K562 (cell line): Measurements from ENCODE around the gene ZFP62. TPM values are rescaled to one million over a fixed set of nuclear protein-coding genes. Genes with fewer than 3 reads are reported as not detected.
A peak's percentile ranks its signal among the peaks of the same experiment; 100 is the strongest.

ENCODE experiments used
- CAMTA2 ChIP-seq: fragments of 250-450 bp; sonication (Bioruptor Pico); conservative IDR thresholded peaks from 2 replicates; pipeline ENCODE4 v1.5.1; 2022
- CBFA2T3 ChIP-seq: fragments of 450-650 bp; IDR thresholded peaks from 2 replicates; pipeline ENCODE4 v1.6.1; 2017
- CHCHD3 ChIP-seq: fragments of 250-450 bp; sonication (Bioruptor Pico); IDR thresholded peaks from 2 replicates; pipeline ENCODE4 v2.1.2; 2022; ENCODE audit warnings: mild to moderate bottlenecking
- COPS2 ChIP-seq: fragments of 450-650 bp; conservative IDR thresholded peaks from 2 replicates; pipeline ENCODE4 v1.6.1; 2016; ENCODE audit warnings: mild to moderate bottlenecking, moderate library complexity
- ETV5 ChIP-seq: sonication (generic); formaldehyde crosslinking; IDR thresholded peaks from 2 replicates; pipeline ENCODE4 v1.4.0; 2020; ENCODE audit warnings: low read depth, mild to moderate bottlenecking, missing genetic modification reagents
- FIP1L1 ChIP-seq: fragments of 200-400 bp; formaldehyde crosslinking; IDR thresholded peaks from 2 replicates; pipeline ENCODE4 v1.6.1; 2018; ENCODE audit warnings: mild to moderate bottlenecking, low read depth, low read length; ENCODE audit not compliant: poor library complexity, severe bottlenecking
- HCFC1 ChIP-seq: IDR thresholded peaks from 2 replicates; pipeline ENCODE4 v1.6.1; 2012; ENCODE audit warnings: low read depth, low read length, improper control_type of control experiment
- HDGF ChIP-seq: fragments of 450-650 bp; IDR thresholded peaks from 2 replicates; pipeline ENCODE4 v1.6.1; 2016
- HMG20A ChIP-seq: fragments of 450-650 bp; formaldehyde crosslinking; conservative IDR thresholded peaks from 2 replicates; pipeline ENCODE4 v1.4.0; 2020; ENCODE audit warnings: mild to moderate bottlenecking, mixed read lengths
- LCOR ChIP-seq: sonication (generic); formaldehyde crosslinking; IDR thresholded peaks from 2 replicates; pipeline ENCODE4 v1.8.0; 2022; ENCODE audit warnings: mild to moderate bottlenecking, missing genetic modification reagents
- MTA3 ChIP-seq: fragments of 450-650 bp; formaldehyde crosslinking; IDR thresholded peaks from 2 replicates; pipeline ENCODE4 v1.6.1; 2017; ENCODE audit warnings: mild to moderate bottlenecking, borderline replicate concordance
- PHB ChIP-seq: fragments of 250-450 bp; sonication (Bioruptor Pico); IDR thresholded peaks from 2 replicates; pipeline ENCODE4 v1.5.0; 2021
- POLR3A ChIP-seq: IDR thresholded peaks from 2 replicates; pipeline ENCODE4 v1.6.1; 2011; ENCODE audit warnings: borderline replicate concordance, mild to moderate bottlenecking, moderate library complexity; ENCODE audit not compliant: insufficient read length, insufficient read depth; ENCODE audit errors: extremely low read depth
- PTTG1 ChIP-seq: fragments of 450-650 bp; IDR thresholded peaks from 2 replicates; pipeline ENCODE4 v1.6.1; 2016; ENCODE audit warnings: low read depth, mild to moderate bottlenecking, missing genetic modification characterization, missing compliant biosample characterization
- SLC30A9 ChIP-seq: fragments of 250-450 bp; sonication (Bioruptor Pico); IDR thresholded peaks from 2 replicates; pipeline ENCODE4 v1.8.0; 2022; ENCODE audit warnings: mild to moderate bottlenecking, moderate library complexity
- SRSF1 ChIP-seq: fragments of 200-400 bp; formaldehyde crosslinking; IDR thresholded peaks from 2 replicates; pipeline ENCODE4 v1.6.1; 2017; ENCODE audit warnings: mild to moderate bottlenecking, low read depth, low read length, moderate library complexity
- TCF3 ChIP-seq: sonication (generic); formaldehyde crosslinking; IDR thresholded peaks from 2 replicates; pipeline ENCODE4 v1.4.0; 2020; ENCODE audit warnings: mild to moderate bottlenecking, missing genetic modification reagents
- TCF7 ChIP-seq: sonication (generic); IDR thresholded peaks from 2 replicates; pipeline ENCODE4 v1.6.1; 2016; ENCODE audit warnings: antibody characterized with exemption, borderline replicate concordance
- TCFL5 ChIP-seq: fragments of 250-450 bp; sonication (Bioruptor Pico); conservative IDR thresholded peaks from 2 replicates; pipeline ENCODE4 v1.6.1; 2021; ENCODE audit warnings: mild to moderate bottlenecking, moderate library complexity, matching md5 sums
- ZFP36 ChIP-seq: fragments of 150-350 bp; IDR thresholded peaks from 2 replicates; pipeline ENCODE4 v1.6.1; 2018; ENCODE audit warnings: low read length, low read depth; ENCODE audit not compliant: partially characterized antibody
- ZNF41 ChIP-seq: fragments of 250-450 bp; sonication (Bioruptor Pico); conservative IDR thresholded peaks from 2 replicates; pipeline ENCODE4 v1.4.0; 2020; ENCODE audit warnings: mild to moderate bottlenecking
- ZNF551 ChIP-seq: fragments of 250-450 bp; sonication (Bioruptor Pico); IDR thresholded peaks from 2 replicates; pipeline ENCODE4 v1.5.0; 2021; ENCODE audit warnings: mild to moderate bottlenecking, moderate library complexity
- ZNF589 ChIP-seq: fragments of 200-800 bp; sonication (Bioruptor generic); IDR thresholded peaks from 2 replicates; pipeline ENCODE4 v1.6.1; 2016; ENCODE audit warnings: low read depth, missing genetic modification characterization, missing compliant biosample characterization
- polyA plus RNA-seq, 8 experiments: library from polyadenylated mRNA; depleted of rRNA in 4 of 8; stranded (reverse) in 5 of 8; unstranded in 3 of 8; fragments of >200 nt; fragmentation: Nextera tagmentation in 2 of 8; fragmentation: Illumina TruSeq in 1 of 8; extraction: Ambion mirVana in 2 of 8; extraction: Trizol in 1 of 8; gene quantifications; 2 replicates each; pipeline versions ENCODE4 v1.2.1 to v1.2.3, GENCODE V29; 2011 to 2014; ENCODE audit warnings: inconsistent platforms in 1 of 8, missing spikeins in 1 of 8
- total RNA-seq, 7 experiments: library from RNA; depleted of rRNA in 6 of 7; stranded (reverse); fragments of >200 nt in 6 of 7; fragmentation: Illumina TruSeq in 2 of 7; extraction: Trizol in 2 of 7; gene quantifications; 2 replicates each; pipeline versions ENCODE4 v1.2.1 to v1.2.3, GENCODE V29; 2011 to 2021; ENCODE audit warnings: low replicate concordance in 1 of 7
- TF ChIP-seq, protein P1 (sequence below): fragments of 450-650 bp; formaldehyde crosslinking; IDR thresholded peaks from 2 replicates; pipeline ENCODE4 v1.4.0; 2022; ENCODE audit warnings: mild to moderate bottlenecking, moderate library complexity
- TF ChIP-seq, protein P2 (sequence below): fragments of 250-450 bp; sonication (Bioruptor Pico); IDR thresholded peaks from 2 replicates; pipeline ENCODE4 v1.8.0; 2021; ENCODE audit warnings: borderline replicate concordance, mild to moderate bottlenecking, moderate library complexity; ENCODE audit not compliant: poor library complexity, severe bottlenecking
- TF ChIP-seq, protein P3 (sequence below): sonication (generic); IDR thresholded peaks from 2 replicates; pipeline ENCODE4 v1.6.1; 2016
- TF ChIP-seq, protein P4 (sequence below): fragments of 450-650 bp; IDR thresholded peaks from 2 replicates; pipeline ENCODE4 v1.6.1; 2017; ENCODE audit warnings: mild to moderate bottlenecking, moderate library complexity

The ZFP62 gene
- total and polyA plus RNA-seq, 9 of the 15 experiments (the other 6 are each of a cell fraction or from before 2014, with no cell fraction given): 12.2 to 37.5 (median 25.0) TPM

DNA sequence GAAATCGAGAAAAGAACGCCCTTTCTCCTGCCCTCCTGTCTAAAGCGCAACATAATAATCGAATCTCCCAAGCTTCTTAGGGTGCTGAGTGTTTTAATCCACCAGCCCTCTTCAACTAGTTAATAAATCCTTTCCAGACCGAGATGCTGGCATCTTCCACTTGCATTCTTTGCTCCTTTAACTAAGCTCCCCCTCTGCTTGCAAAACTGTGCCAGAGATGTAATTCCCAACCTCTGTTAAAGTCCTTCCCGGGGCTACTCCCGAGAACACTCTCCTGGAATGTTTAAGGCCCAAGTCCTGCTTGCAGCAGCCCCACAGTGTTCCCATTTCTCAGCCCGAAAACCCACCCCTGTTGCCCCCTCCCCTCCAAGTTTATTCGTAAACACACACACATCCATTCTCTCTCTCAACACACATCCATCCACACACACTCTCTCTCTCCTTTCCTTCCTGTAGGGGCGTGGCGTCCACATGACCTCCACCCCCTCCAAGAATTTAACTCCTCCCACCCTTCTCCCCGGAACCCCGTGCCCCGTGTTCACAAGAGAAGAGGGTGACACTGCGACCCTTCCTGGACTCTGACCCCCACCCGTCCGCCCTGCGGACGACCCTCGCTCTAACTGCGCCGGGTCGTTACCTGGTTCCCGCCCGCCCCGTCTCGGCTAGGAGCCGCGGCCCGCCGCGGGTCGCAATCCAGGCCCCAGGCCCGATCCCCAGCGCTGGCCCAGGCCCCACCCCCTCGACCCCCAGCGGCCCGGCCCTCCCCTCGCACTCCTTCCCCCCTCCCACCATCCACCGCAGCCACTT is 51.5 kb downstream of the ZFP62 start (continued):
- peak; percentile 40 for TF ChIP-seq HCFC1
- no peak; the same call in 1 of the 2 replicates for TF ChIP-seq ETV5 (CRISPR knock-in tag)
- no peak for TF ChIP-seq ZNF589 (CRISPR knock-in tag)
- no peak for TF ChIP-seq SRSF1
- TF ChIP-seq SLC30A9 (CRISPR knock-in tag): no peak
- TF ChIP-seq CHCHD3 (CRISPR knock-in tag): no peak
- no peak for TF ChIP-seq PTTG1
- TF ChIP-seq, protein P1, sequence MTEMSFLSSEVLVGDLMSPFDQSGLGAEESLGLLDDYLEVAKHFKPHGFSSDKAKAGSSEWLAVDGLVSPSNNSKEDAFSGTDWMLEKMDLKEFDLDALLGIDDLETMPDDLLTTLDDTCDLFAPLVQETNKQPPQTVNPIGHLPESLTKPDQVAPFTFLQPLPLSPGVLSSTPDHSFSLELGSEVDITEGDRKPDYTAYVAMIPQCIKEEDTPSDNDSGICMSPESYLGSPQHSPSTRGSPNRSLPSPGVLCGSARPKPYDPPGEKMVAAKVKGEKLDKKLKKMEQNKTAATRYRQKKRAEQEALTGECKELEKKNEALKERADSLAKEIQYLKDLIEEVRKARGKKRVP (CRISPR knock-in tag): no peak
- no peak for TF ChIP-seq FIP1L1
- TF ChIP-seq, protein P2, sequence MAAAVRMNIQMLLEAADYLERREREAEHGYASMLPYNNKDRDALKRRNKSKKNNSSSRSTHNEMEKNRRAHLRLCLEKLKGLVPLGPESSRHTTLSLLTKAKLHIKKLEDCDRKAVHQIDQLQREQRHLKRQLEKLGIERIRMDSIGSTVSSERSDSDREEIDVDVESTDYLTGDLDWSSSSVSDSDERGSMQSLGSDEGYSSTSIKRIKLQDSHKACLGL: no peak
- no peak for TF ChIP-seq ZFP36
- TF ChIP-seq ZNF41: no peak
- TF ChIP-seq CBFA2T3: no peak
- no peak for TF ChIP-seq TCF7
- TF ChIP-seq MTA3: no peak
- TF ChIP-seq POLR3A: no peak
- TF ChIP-seq HDGF: no peak; the same call in 1 of the 2 replicates
- TF ChIP-seq ZNF551: no peak
- TF ChIP-seq HMG20A: no peak
- TF ChIP-seq, protein P3, sequence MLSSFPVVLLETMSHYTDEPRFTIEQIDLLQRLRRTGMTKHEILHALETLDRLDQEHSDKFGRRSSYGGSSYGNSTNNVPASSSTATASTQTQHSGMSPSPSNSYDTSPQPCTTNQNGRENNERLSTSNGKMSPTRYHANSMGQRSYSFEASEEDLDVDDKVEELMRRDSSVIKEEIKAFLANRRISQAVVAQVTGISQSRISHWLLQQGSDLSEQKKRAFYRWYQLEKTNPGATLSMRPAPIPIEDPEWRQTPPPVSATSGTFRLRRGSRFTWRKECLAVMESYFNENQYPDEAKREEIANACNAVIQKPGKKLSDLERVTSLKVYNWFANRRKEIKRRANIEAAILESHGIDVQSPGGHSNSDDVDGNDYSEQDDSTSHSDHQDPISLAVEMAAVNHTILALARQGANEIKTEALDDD: no peak; the same call in 1 of the 2 replicates
- no peak for TF ChIP-seq TCF3
- no peak for TF ChIP-seq LCOR (CRISPR knock-in tag)
- no peak for TF ChIP-seq COPS2
- TF ChIP-seq CAMTA2: no peak
- TF ChIP-seq PHB (CRISPR knock-in tag): no peak
- TF ChIP-seq, protein P4, sequence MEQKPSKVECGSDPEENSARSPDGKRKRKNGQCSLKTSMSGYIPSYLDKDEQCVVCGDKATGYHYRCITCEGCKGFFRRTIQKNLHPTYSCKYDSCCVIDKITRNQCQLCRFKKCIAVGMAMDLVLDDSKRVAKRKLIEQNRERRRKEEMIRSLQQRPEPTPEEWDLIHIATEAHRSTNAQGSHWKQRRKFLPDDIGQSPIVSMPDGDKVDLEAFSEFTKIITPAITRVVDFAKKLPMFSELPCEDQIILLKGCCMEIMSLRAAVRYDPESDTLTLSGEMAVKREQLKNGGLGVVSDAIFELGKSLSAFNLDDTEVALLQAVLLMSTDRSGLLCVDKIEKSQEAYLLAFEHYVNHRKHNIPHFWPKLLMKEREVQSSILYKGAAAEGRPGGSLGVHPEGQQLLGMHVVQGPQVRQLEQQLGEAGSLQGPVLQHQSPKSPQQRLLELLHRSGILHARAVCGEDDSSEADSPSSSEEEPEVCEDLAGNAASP: no peak
- no peak for TF ChIP-seq TCFL5 (CRISPR knock-in tag)
